HG03196 (cell line): ENCODE results near the gene HNRNPLL.
"Not testable (repeated sequence)": the region's sequence is repeated elsewhere in the genome, so short reads cannot be mapped to it uniquely, and the experiment has no call there.

Experiments used
- ATAC-seq: cut with Tn5 transposase; IDR thresholded peaks from one replicate; pipeline ENCODE4 v1.9.1; 2021; ENCODE audit not compliant: unreplicated experiment

The HNRNPLL gene

DNA sequence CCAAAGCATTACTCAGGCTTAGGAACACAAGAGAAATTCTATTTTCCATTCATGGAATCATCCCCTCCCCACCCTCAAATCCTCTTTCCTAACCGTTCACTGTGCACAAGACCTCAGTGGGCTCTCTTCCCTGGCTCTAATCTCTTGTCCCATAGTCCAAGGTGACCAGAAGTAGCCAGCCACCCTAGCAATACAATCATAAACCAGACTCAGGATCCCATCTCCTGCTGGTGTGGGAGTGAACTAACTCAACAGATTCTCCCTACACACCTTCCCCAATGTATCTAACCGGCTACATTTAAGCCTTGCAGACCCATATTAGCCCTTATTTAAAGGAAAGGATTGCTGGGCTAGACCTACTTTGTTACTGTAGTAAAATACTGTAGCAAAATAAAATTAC is 45.5 kb downstream of the HNRNPLL start:
- ATAC-seq = no peak

DNA sequence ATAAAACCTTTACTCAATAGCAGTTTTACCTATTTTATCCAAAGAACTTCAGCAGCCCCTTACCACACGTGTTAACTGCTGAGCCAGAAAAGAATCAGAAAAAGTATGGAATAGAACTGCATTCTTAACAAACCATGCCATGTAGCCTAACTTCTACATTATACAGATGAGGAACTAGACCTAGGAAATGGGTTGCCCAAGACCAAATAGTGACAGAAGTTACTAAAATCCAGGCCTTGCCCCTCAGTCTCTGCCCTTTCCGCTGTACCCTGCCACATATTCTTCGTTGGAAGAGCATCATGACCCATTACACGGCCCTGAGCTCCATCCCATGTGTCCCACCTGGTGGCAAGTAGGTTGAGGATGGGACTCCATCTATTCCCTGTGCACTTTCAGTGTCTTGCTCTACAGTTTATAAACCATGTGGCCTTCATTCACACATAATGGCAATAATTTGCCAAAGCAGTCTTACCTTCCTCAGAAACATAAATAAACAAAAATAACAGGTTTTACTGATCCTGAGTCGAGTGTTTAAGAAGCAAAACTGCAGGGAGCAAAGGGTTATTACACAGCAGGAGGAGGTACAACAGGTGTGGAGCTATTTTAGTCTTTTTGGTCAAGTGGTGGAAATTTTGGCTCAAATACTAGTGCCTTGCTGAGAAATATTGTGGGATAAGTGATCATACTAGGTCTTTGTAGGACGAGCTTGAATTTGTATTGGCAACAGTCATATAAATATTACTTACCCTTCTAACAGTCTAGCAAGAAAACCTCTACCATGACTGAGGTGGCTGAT is 46.5 kb downstream of the HNRNPLL start:
- no peak for ATAC-seq

DNA sequence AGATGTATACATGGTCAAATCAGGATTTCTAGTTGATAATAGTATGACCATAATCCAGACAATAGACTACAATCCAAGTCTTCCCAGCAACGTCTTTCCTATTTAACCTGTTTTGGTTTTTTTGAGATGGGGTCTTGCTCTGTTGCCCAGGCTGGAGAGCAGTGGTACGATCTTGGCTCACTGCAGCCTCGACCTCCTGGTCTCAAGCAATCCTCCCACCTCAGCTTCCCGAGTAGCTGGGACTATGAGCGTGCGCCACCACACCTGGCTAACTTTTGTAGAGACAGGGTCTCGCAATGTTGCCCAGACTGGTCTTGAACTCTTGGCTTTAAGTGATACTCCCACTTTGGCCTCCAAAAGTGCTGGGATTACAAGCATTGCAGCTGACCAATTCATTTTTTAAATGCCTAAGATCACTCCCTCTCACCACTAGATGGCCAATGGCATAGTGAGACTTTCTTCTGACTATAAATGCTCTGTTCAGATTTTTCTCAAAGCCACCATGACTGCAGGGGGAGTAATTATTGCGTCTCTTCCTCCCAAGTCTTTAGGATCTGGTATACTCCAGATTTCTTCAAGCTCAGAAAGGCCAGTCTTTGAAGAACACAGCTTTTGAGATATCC is 47.6 kb downstream of the HNRNPLL start:
- no peak for ATAC-seq

DNA sequence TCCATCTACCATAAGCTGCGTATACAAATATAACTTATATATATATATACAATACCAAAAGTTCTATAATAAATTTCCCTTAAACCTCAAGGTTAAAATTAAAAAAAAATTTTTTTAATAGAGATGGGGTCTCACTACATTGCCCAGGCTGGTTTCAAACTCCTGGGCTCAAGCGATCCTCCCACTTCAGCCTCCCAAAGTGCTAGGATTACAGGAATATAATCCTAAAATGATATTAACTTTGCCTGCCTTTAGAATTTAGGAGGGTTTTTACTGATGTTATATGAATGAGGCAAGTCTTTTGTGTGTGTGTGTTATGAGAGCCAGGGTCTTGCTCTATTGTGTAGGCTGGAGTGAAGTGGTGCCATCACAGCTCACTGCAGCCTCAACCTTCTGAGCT is 49.2 kb downstream of the HNRNPLL start:
- ATAC-seq = no peak

DNA sequence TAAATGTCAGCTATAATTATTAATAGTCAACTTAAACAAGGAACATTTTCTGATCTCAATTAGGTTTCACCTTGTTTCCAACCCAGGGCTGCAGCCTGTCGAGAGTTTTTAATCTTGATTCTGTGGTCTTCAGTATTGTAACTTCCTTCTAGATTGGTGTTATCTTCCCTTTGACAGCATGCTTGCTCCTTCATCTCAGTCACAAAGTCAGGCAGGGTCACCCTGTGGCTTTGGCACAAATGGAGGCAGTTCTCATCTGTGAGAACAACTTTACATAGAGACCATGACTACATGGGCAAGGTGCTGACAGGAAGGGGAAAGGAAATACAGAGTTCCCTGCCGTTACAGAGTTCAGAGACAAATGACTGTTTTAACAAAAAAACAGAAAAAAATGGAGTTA is 50.5 kb downstream of the HNRNPLL start:
- ATAC-seq = no peak

DNA sequence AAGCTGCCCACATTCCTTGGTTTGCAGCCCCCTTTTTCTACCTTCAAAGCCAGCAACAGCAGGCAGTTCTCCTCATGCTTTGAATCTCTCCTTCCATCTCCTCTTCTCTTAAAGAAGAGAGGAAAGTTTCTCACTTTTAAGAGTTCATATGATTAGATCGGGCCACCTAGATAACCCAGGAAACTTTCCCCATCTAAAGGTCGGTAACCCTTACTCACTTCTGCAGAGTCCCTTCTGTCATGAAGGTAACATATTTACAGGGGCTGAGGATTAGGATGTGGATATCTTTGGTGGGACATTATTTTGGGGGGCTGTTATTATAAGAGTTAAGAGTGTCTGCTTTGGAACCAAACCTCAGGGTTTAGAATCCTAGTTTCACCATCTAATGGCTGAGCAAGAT is 51.0 kb downstream of the HNRNPLL start:
- ATAC-seq = no peak

DNA sequence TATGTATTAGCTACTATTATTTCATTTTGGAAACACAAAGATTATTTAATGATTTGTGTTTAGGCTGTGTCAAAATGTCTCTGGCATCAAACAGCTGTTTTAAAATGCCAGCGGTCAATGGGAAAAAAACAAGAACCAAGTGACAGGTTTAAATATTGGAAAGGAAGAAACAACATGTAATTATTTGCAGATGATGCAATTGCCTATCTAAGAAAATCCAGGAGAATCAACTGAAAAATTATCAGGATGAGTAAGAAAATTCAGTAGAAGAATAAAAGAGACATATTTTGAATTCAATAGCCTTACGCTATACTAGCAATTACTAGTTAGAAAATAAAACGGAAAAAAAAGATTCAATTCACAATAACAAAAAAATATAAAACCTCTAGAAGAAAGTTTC is 51.6 kb downstream of the HNRNPLL start:
- no peak for ATAC-seq

DNA sequence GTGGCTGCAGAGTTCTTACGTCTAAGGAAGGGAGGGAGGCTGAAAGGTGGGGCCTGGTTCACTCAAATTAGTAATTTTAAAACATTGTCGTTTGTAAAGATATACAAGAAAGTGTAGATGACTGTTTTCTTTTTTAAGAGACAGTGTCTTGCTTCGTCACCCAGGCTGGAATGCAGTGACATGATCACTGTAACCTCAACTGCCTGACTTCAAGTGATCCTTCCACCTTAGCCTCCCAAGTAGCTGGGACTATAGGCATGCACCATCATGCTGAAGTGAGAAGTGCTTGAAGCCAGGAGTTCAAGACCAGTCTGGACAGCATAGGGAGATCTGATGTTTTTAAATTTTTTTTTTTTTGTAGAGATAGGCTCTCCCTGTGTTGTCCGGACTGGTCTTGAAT is 52.9 kb downstream of the HNRNPLL start:
- no peak for ATAC-seq

DNA sequence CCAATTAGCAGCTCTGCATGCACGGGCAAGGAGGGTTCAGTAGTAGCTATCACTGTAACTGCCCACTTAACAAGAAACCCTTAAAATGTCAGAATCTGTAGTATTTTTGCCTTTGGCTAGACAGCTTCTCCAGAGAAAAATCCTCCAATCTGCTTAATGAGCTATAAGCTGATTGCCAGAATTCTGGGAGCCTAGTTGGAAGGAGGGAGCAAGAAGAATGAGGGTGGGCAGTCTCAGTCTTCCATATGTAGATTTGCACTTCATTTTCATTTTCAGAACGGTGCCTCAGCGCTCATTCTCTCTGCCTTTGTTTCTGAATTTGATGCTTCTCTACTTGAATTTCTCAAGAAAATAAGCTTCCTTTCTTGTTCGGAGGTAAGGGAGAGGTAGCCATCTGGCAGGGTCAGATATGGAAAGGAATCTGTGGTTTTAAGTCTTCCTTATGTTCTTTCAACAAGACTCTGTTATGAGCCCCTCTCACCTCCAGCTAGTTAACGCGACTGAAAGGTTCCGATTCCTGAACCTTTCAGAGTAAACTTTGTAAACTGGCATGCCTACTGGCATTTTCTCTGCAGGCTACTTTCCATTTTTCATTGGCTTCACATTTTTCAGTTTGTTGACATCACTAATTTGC is 53.5 kb downstream of the HNRNPLL start:
- no peak for ATAC-seq

DNA sequence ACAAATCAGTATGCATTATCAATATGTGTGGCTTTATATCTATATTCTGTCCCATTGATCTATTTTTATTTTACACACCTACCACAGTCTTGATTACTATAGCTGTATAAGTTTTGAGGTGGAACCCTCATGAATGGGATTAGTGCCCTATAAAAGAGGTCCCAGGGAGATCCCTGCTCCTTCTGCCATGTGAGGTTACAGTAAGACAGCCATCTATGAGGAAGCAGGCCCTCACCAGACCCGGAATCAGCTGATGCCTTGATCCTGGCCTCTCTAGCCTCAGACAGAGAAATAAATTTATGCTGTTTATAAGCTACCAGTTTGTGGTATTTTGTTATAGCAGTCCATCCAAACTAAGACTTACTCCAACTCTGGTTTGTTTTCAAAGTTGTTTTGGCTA is 54.9 kb downstream of the HNRNPLL start:
- no peak for ATAC-seq

DNA sequence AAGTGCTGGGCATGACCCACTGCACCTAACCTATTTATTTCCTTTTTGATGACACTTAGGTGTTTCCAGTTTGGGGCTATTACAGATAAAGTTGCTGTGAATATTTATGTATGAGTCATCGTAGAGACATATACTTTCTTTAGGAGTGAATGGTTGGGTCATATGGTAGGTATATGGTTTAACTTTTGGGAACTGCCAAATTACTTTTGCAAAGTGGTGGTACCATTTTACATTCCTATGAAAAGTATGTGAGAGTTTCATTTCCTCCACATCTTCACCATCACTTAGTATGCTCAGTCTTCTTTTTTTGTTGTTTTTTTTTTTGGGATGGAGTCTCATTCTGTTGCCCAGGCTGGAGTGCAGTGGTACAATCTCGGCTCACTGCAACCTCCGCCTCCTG is 56.1 kb downstream of the HNRNPLL start:
- no peak for ATAC-seq

DNA sequence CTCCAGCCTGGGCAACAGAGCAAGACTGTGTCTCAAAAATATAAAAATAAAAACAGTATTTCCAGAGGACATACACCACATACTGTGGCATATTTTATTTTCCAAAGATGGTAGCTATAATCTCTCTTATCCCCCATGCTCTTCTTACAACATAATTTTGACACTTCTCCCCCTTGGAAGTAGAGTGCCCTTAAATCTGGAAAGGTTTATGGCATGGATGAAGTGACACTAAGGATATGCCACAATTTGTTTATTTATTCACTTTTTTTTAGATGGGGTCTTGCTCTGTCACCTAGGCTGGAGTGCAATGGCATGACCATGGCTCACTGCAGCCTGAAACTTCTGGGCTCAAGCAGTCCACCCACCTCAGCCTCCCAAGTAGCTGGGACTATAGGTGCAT is 56.7 kb downstream of the HNRNPLL start:
- no peak for ATAC-seq

DNA sequence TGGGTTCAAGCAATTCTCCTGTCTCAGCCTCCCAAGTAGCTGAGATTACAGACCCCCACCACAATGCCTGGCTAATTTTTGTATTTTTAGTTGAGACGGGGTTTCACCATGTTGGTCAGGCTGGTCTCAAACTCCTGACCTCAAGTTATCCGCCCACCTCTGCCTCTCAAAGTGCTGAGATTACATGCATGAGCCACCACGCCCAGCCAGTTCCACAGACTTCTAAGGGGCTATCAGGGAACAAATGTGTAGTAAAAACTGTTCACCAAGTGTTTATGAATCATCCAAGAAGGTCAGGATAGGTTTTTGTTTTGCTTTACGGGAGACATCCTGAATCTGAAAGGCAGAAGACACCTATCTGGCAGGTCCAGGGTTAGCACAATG is 60.5 kb downstream of the HNRNPLL start:
- not testable (repeated sequence) for ATAC-seq

DNA sequence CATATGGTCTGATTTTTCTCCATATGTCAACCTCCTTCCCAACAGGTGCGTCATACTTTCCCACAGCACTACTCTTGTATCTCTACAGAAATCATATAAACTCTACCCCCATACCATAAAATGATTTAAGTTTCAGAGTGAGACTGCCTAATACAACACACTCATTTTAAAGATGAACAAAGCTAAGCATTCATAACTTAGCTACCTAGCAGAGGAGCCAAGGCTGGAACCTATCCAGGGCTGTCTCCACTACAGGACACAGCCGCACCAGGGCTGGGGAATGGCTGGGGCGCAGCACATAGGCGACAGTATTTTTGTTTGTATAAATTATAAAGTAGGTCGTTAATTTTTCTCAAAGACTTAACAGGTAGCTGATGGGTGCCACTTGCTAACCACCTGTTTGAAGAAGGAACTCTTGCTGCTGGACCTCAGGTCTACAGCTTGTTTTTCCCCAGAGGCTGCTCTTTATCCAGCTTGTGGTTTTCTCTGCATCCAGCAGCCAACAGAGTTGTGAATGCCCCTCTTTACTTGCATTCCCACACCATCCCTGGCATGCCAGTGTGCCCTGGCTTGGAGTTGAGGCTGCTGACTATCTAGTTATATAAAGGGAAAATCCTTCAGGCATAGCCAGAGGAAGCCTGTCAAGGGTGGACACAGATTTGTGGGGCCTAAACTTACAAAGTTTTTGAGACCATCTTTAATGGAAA is 62.0 kb downstream of the HNRNPLL start:
- ATAC-seq = no peak

DNA sequence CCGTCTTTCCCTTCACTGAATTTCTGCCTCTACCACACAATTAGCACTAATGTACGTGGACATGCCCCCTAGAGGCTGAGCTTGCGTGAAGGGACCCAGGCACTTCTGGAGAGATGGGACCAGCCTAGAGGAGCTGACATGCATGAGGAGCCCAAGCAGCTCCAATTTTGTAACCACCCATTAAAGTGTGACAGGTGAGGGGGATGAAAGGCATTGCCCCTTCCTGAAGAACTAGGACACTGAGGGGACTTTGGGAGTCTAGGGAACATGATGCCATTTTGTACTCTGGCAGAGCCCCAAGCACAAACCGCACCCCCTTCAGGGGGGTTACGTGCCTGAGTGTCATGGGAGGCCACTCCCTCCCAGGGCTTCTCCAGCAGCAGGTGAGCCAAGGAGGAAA is 63.6 kb downstream of the HNRNPLL start:
- no peak for ATAC-seq

DNA sequence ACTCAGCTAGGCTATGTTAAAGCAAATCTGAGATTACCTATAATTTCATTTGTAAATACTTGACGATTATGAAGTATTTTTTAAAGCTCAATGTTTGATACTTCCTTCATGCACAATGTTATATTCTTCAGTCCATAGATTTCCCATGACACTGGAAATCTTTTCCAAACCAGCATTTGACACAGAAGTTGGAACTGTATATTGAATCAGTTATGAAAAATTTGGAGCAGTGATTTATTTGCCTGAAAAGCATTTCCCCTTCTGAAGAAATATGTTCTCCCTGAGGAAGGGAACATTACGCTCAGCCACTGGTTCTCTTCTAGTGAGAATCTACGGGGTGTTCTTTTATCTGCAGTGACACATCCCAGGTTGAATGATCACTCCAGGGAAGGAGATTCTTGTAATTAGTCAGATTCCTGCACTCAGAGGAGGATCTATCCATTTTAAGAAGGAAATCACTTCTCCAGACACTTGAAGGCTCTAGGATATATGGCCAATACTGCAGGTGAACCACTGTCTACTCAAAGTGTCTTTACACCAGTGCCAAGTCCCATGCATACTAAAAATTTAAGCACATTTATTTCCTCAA is 64.7 kb downstream of the HNRNPLL start:
- ATAC-seq = no peak

DNA sequence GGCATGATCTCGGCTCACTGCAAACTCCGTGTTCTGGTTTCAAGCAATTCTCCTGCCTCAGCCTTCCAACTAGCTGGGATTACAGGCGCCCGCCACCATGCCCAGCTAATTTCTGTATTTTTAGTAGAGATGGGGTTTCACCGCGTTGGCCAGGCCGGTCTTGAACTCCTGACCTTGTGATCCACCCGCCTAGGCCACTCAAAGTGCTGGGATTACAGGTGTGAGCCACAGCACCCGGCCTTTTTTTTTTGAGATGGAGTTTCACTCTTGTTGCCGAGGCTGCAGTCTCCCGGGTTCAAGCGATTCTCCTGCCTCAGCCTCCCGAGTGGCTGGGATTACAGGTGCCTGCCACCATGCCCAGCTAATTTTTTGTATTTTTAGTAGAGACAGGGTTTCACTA is 65.4 kb downstream of the HNRNPLL start:
- not testable (repeated sequence) for ATAC-seq

DNA sequence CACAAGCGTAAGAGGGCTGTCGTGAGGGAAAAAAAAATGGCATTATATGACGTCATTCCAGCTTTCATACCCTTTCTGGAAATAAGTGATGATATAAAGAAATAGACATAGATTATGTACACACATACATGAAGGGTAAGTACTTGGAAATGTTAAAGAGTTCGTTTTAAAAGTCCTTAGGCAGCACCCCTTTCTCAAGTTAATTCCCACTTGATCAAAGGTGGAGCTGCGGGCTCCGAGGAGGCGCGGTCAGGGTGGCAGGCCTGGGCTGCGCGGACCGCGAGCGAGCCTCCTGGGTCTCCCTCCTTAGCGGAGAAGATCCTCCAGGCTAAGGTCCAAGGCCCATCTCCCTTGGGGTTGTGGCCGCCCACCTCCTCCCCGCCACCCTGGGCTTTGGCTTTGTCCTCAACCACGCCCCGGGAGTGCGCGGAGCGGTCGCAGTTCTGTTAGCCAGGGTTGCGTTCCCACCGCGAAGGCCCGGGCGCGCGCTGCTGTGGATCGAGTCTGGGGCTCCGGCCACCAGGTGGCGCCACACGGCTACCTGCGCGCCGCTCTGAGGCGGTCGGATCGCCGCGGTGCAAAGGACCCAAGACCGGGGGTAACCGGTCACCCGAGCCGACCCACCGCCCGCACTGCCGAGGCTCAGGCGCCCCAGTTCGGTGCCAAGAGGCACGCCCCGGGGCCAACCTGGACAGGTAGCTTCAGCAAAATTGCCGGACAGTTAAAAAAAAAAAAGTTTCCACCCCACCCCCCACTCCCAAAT is 66.8 kb downstream of the HNRNPLL start:
- no peak for ATAC-seq

DNA sequence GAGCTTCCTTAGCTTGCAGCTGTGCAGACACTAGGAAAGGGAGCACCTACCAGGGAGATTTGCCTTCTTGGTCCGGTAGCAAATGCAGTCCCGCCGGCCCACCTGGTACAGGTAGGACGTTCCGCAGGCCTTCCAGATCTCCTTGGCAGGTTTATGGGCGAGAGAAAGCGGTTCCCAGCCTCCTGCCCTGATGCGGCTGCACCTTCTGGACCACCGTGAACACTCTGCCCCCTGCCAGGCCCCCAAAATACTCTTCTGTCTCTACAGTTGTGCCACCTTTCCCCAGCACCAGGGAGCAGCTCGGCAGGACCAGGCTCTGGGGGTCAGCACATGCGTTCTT is 67.4 kb downstream of the HNRNPLL start:
- no peak for ATAC-seq

DNA sequence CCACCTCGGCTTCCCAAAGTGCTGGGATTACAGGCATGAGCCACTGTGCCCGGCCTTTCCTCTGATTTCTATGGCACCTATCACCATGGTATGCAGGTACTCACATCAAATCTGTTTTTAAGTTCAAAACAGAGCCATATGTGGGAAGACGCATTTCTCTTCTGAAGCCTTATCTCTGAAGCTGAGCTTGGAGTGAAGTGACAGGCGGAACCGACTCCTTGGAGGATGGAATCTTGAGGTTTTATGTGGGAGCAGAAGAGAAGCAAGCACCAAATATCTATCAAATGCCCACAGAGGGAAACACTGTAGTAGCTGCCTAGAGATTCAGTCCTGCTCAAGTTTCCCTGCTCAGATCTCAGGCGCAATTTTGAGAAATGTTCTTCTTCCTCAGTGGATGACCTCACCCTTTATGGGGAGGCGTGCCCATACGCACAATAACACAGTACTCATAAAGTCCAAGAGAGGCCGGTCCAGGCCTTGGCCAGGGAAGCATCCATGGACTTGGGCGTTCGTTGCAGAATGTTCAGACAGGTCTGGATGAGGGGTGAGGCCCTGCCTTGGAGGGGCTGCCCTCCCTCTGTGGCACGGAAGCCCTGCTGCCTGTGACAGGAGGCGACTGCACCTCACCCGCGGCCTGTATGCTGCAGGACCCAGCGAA is 67.9 kb downstream of the HNRNPLL start:
- no peak for ATAC-seq
